Mesendoderm (in vitro differentiated cells): Measurements from ENCODE around the gene ASCL1.

Experiments used
- DNase-seq: peaks from one replicate; pipeline ENCODE4 v3.0.0; 2013
- H2AK5ac ChIP-seq: 2 replicates; pipeline ENCODE4 v1.6.1; 2013; ENCODE audit warnings: low read length, inconsistent platforms
- H2BK120ac ChIP-seq: 2 replicates; pipeline ENCODE4 v1.6.1; 2013; ENCODE audit warnings: low read depth, mild to moderate bottlenecking, low read length, moderate library complexity, mixed read lengths
- H2BK15ac ChIP-seq: replicated peaks from 2 replicates; pipeline ENCODE4 v1.6.1; 2013; ENCODE audit warnings: low read depth, mild to moderate bottlenecking, moderate library complexity
- H2BK5ac ChIP-seq: 2 replicates; pipeline ENCODE4 v1.6.1; 2013; ENCODE audit warnings: low read length, inconsistent platforms
- H3K18ac ChIP-seq: 2 replicates; pipeline ENCODE4 v1.6.1; 2013; ENCODE audit warnings: mild to moderate bottlenecking, low read length, mixed read lengths
- H3K23ac ChIP-seq: one replicate; pipeline ENCODE4 v1.6.1; 2013; ENCODE audit warnings: low read length
- H3K27ac ChIP-seq: 2 replicates; pipeline ENCODE4 v1.5.1; 2013; ENCODE audit warnings: low read depth, mild to moderate bottlenecking, inconsistent platforms, low read length, moderate library complexity
- H3K27me3 ChIP-seq: 2 replicates; pipeline ENCODE4 v1.6.1; 2013; ENCODE audit warnings: low read length, control low read depth, mild to moderate bottlenecking, inconsistent platforms; ENCODE audit not compliant: insufficient read depth, poor library complexity
- H3K36me3 ChIP-seq: 2 replicates; pipeline ENCODE4 v1.6.1; 2013; ENCODE audit warnings: low read length, inconsistent platforms; ENCODE audit not compliant: control insufficient read depth, insufficient read depth
- H3K4ac ChIP-seq: one replicate; pipeline ENCODE4 v1.6.1; 2013; ENCODE audit warnings: low read depth, mild to moderate bottlenecking, low read length, moderate library complexity
- H3K4me1 ChIP-seq: 2 replicates; pipeline ENCODE4 v1.6.1; 2013; ENCODE audit warnings: low read depth, low read length, inconsistent platforms; ENCODE audit not compliant: control insufficient read depth
- H3K4me2 ChIP-seq: 2 replicates; pipeline ENCODE4 v1.6.1; 2013; ENCODE audit warnings: low read length
- H3K4me3 ChIP-seq: 2 replicates; pipeline ENCODE4 v1.5.1; 2013; ENCODE audit warnings: mild to moderate bottlenecking, low read length
- H3K56ac ChIP-seq: one replicate; pipeline ENCODE4 v1.6.1; 2013; ENCODE audit warnings: low read length
- H3K79me1 ChIP-seq: 2 replicates; pipeline ENCODE4 v1.6.1; 2013; ENCODE audit warnings: low read length, inconsistent platforms
- H3K79me2 ChIP-seq: 2 replicates; pipeline ENCODE4 v1.6.1; 2013; ENCODE audit warnings: mild to moderate bottlenecking, low read length; ENCODE audit not compliant: control insufficient read depth, insufficient read depth
- H3K9ac ChIP-seq: 2 replicates; pipeline ENCODE4 v1.6.1; 2013; ENCODE audit warnings: low read length, inconsistent platforms
- H4K5ac ChIP-seq: one replicate; pipeline ENCODE4 v1.6.1; 2013; ENCODE audit warnings: low read length
- H4K8ac ChIP-seq: one replicate; pipeline ENCODE4 v1.6.1; 2013; ENCODE audit warnings: low read depth, mild to moderate bottlenecking, control low read depth, low read length, moderate library complexity
- WGBS: extraction: QIAGEN DNeasy Blood & Tissue Kit; methylation state at CpG from one replicate; pipeline ENCODE4 v1.1.7; 2013; ENCODE audit warnings: low lambda C conversion rate, missing lambda C conversion rate; ENCODE audit not compliant: insufficient coverage; ENCODE audit errors: extremely low coverage; 5-methylcytosine and 5-hydroxymethylcytosine counted together

The ASCL1 gene

DNA sequence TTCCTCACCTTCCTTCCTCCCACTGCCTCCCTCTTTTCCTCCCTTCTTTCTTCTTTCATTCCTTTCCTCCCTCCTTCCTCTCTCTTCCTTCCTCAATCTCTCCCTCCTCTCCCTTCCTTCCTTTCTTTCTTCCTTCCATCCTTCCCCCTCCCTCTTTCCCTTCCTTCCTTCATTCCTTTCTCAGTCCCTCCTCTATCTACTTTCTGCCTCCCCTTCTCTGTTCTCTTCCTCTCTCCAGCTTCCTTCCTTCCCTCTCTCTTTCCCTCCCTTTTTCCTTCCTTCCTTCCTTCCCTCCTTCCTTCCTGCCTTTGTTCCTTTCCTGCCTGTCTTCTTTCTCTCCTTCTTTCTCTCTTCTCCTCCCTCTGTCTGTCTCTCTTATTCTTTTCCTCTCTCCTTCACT, 16.1 kb downstream of the ASCL1 start:
- no peak overlapping the region for H3K23ac ChIP-seq
- H3K27me3 ChIP-seq = peaks cover 2% of the 10 kb centered on the region

DNA sequence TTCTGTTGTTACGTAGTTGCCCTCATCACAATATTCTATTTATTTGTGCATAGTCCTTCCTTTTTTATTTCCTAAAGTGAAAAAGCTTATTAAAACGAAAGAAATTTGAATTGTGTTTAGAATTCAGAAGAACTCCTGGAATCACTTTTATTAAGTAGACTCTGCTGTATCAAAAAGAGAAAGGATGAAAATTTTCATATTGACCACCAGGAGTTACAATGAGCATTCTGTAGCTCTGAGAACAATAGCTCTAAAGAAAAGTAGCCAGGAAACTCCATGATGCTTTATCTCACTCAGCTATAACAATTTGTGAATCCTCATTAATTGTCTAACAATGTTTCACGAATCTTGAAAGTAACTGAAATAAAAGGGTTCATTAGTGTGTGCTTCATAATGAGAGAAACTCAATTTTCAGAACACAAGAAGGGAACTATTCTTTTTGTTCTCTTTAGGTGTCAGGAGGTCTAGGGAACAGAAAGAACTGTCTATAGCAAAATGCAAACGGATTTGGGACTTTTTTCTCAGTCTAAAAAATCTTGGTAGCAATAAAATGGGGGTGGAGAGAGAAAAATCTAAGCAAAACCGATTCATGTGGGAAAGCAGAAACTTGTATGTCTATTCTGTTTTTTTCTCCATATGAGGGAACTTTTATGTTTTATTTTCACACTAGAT, 19.3 kb downstream of the ASCL1 start:
- H3K27me3 ChIP-seq = no peaks in the 10 kb centered on the region
- H3K4me1 ChIP-seq = no peaks in the 10 kb centered on the region
- no peak overlapping the region for H3K9ac ChIP-seq
- H2AK5ac ChIP-seq = no peak overlapping the region
- no peak overlapping the region for H4K8ac ChIP-seq
- no CpG with 5 or more reads among the region's 5 CpGs for WGBS
- H2BK120ac ChIP-seq = no peak overlapping the region
- no peak overlapping the region for H3K4me3 ChIP-seq
- H3K18ac ChIP-seq = no peak overlapping the region
- no peaks in the 10 kb centered on the region for H3K79me1 ChIP-seq
- no peak overlapping the region for H3K4ac ChIP-seq
- H3K27ac ChIP-seq = no peak overlapping the region
- no peak overlapping the region for H4K5ac ChIP-seq
- H3K79me2 ChIP-seq = no peaks in the 10 kb centered on the region
- no peaks in the 10 kb centered on the region for H3K36me3 ChIP-seq
- H2BK5ac ChIP-seq = no peak overlapping the region
- no peak overlapping the region for H3K23ac ChIP-seq
- no peak for DNase-seq
- H3K56ac ChIP-seq = no peak overlapping the region
- no peak overlapping the region for H3K4me2 ChIP-seq
- H2BK15ac ChIP-seq = no peak overlapping the region

More for the DNA sequence above, 16.1 kb downstream of the ASCL1 start:
- no peaks in the 10 kb centered on the region for H3K4me1 ChIP-seq
- H3K4me3 ChIP-seq = no peak overlapping the region
- no peaks in the 10 kb centered on the region for H3K36me3 ChIP-seq
- no peak overlapping the region for H4K5ac ChIP-seq
- no peaks in the 10 kb centered on the region for H3K79me2 ChIP-seq
- no peak overlapping the region for H2BK120ac ChIP-seq
- no peak overlapping the region for H2BK15ac ChIP-seq
- no peak overlapping the region for H3K18ac ChIP-seq
- H3K79me1 ChIP-seq = no peaks in the 10 kb centered on the region
- no peak overlapping the region for H2AK5ac ChIP-seq
- no peak overlapping the region for H3K9ac ChIP-seq
- H3K4ac ChIP-seq = no peak overlapping the region
- H3K4me2 ChIP-seq = no peak overlapping the region
- no peak overlapping the region for H2BK5ac ChIP-seq
- no peak overlapping the region for H3K27ac ChIP-seq
- DNase-seq = no peak
- H4K8ac ChIP-seq = no peak overlapping the region
- H3K56ac ChIP-seq = no peak overlapping the region

DNA sequence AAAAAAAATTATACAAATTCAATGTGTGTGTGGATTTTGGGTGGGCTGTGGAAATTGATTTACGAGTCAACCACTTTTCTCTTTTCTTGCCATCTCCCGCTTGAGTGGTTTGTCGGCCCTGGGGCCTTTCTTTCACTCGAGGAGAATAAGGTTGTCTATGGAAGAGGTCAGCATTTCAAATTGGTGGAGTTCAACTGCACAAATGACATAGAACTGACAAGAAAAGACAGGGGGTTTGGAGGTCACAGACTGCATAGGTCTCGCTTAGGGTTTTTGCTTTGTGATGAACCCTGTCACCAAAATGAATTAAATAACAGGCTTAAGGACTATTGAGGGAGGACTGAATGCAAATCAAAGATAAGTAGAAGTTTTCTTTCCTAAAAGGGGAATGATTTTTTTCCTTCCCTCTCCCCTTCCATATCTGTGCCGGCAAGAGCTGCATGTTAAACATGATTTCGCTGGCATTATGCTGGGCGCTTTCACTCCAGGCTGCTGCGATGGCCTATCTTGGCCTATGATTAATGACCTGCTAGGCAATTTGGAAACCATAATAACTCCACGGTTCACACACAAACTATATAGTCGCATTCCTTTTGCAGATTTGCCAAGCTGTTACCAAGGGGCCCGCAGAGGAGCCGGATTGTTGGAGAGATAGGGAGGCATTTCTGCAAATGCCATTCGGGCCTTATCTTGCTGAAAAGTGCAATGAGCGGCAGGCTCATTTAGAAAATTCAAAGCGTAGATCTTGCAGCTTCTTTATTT, 20.7 kb downstream of the ASCL1 start:
- Histone ChIP-seq H3K27me3 (no peaks in the 10 kb centered on the region), H3K9ac (no peak overlapping the region), H3K4ac (no peak overlapping the region), H2BK5ac (no peak overlapping the region), H2BK15ac (no peak overlapping the region), H3K4me1 (no peaks in the 10 kb centered on the region), H2BK120ac (no peak overlapping the region), H4K8ac (no peak overlapping the region), H3K18ac (no peak overlapping the region), H3K36me3 (no peaks in the 10 kb centered on the region), H3K56ac (no peak overlapping the region), H3K79me1 (no peaks in the 10 kb centered on the region), H3K23ac (no peak overlapping the region), H2AK5ac (no peak overlapping the region), H3K4me3 (no peak overlapping the region), H3K79me2 (no peaks in the 10 kb centered on the region), H4K5ac (no peak overlapping the region), H3K27ac (no peak overlapping the region), H3K4me2 (no peak overlapping the region)
- DNase-seq = no peak
- no CpG with 5 or more reads among the region's 16 CpGs for whole genome bisulfite sequencing

DNA sequence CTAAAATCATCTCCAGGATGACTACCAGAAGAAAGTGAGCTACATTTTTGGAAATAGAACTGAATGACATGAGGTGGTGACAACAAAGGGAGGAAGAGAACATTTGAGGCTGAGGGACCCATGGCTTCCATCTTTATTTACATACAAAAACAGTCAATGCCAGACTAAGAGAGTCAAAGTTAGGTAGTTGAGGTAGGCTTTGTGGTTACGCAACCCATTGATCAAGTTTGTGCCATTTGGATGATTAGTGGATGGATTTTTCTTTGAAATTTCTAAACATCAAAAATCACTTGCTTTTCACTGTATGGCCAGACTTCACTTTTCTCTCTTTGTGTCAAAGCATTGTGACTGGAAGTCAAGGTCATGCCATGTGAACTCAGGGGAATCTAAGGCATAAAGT, 22.9 kb downstream of the ASCL1 start:
- Histone ChIP-seq H3K56ac (no peak overlapping the region), H3K4me3 (no peak overlapping the region), H3K18ac (no peak overlapping the region), H3K23ac (no peak overlapping the region), H4K8ac (no peak overlapping the region), H2BK5ac (no peak overlapping the region), H2BK120ac (no peak overlapping the region), H2AK5ac (no peak overlapping the region), H3K27ac (no peak overlapping the region), H4K5ac (no peak overlapping the region), H3K9ac (no peak overlapping the region), H3K4ac (no peak overlapping the region), H3K79me2 (no peaks in the 10 kb centered on the region), H3K36me3 (no peaks in the 10 kb centered on the region), H2BK15ac (no peak overlapping the region), H3K27me3 (no peaks in the 10 kb centered on the region), H3K79me1 (no peaks in the 10 kb centered on the region), H3K4me1 (no peaks in the 10 kb centered on the region), H3K4me2 (no peak overlapping the region)
- no CpG with 5 or more reads among the region's 1 CpG for WGBS
- DNase-seq = no peak

DNA sequence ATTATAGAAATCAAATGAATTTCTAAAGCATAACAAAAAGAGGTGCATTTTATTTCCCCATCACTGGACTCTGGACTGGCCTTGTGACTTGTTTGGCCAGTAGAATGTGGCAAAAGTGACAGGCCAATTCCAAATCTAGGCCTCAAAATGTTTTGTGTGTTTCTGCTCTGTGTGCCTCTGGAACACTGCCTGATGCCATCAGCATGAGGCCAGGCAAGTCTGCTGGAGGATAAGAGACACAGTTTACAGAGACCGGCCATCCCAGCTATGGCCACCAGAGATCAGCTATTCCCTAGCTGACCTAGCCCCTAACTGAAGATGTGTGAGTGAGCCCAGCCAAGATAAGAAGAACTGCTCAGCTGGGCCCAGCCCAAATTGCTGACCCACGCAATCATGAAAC, 32.9 kb downstream of the ASCL1 start:
- Histone ChIP-seq H3K4me1 (no peaks in the 10 kb centered on the region), H4K8ac (no peak overlapping the region), H3K36me3 (no peaks in the 10 kb centered on the region), H2AK5ac (no peak overlapping the region), H3K18ac (no peak overlapping the region), H3K27ac (no peak overlapping the region), H3K79me1 (no peaks in the 10 kb centered on the region), H2BK15ac (no peak overlapping the region), H3K4me3 (no peak overlapping the region), H3K27me3 (no peaks in the 10 kb centered on the region), H2BK120ac (no peak overlapping the region), H4K5ac (no peak overlapping the region), H3K4me2 (no peak overlapping the region), H3K56ac (no peak overlapping the region), H3K23ac (no peak overlapping the region), H3K9ac (no peak overlapping the region), H3K4ac (no peak overlapping the region), H3K79me2 (no peaks in the 10 kb centered on the region), H2BK5ac (no peak overlapping the region)
- no CpG with 5 or more reads among the region's 2 CpGs for WGBS
- DNase-seq = peak; percentile 45

DNA sequence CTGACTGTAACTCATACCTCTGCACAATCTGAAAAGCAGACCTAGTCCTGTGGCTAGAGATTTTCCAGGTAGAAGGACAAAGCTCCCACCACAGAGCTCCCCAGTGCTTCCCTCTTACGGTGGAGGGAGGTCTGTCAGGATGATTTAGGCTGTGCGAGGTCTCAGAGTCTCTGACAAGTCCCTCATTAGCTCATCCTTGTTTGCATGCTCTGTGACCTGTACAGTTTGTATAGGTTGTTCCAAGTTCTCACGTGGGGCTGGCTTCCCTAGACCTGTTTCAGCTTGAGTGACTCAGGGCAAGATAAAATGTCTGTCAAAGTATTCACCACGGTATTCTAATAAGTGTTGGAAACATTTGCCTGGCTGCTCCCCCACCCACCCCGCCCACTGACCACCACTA, 34.8 kb downstream of the ASCL1 start:
- no CpG with 5 or more reads among the region's 5 CpGs for WGBS

More for the DNA sequence above, 34.8 kb downstream of the ASCL1 start:
- Histone ChIP-seq H3K79me1 (no peaks in the 10 kb centered on the region), H3K9ac (no peak overlapping the region), H3K56ac (no peak overlapping the region), H3K27ac (no peak overlapping the region), H2AK5ac (no peak overlapping the region), H2BK15ac (no peak overlapping the region), H4K5ac (no peak overlapping the region), H3K4ac (no peak overlapping the region), H3K23ac (no peak overlapping the region), H3K36me3 (no peaks in the 10 kb centered on the region), H3K79me2 (no peaks in the 10 kb centered on the region), H2BK120ac (no peak overlapping the region), H3K18ac (no peak overlapping the region), H3K4me1 (no peaks in the 10 kb centered on the region), H2BK5ac (no peak overlapping the region), H3K27me3 (no peaks in the 10 kb centered on the region), H3K4me2 (no peak overlapping the region), H3K4me3 (no peak overlapping the region), H4K8ac (no peak overlapping the region)
- DNase-seq = no peak
